Kidney capillary endothelial cell (primary cell): ENCODE data around the gene LANCL2.
A peak's percentile ranks its signal among the peaks of the same experiment; 100 is the strongest.
"Not testable (repeated sequence)": the region's sequence is repeated elsewhere in the genome, so short reads cannot be mapped to it uniquely, and the experiment has no call there.

Experiments used
- DNase-seq: peaks from one replicate; pipeline ENCODE4 v3.0.0-alpha.2; 2018; ENCODE audit warnings: low spot score

The LANCL2 gene, protein sequence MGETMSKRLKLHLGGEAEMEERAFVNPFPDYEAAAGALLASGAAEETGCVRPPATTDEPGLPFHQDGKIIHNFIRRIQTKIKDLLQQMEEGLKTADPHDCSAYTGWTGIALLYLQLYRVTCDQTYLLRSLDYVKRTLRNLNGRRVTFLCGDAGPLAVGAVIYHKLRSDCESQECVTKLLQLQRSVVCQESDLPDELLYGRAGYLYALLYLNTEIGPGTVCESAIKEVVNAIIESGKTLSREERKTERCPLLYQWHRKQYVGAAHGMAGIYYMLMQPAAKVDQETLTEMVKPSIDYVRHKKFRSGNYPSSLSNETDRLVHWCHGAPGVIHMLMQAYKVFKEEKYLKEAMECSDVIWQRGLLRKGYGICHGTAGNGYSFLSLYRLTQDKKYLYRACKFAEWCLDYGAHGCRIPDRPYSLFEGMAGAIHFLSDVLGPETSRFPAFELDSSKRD

DNA sequence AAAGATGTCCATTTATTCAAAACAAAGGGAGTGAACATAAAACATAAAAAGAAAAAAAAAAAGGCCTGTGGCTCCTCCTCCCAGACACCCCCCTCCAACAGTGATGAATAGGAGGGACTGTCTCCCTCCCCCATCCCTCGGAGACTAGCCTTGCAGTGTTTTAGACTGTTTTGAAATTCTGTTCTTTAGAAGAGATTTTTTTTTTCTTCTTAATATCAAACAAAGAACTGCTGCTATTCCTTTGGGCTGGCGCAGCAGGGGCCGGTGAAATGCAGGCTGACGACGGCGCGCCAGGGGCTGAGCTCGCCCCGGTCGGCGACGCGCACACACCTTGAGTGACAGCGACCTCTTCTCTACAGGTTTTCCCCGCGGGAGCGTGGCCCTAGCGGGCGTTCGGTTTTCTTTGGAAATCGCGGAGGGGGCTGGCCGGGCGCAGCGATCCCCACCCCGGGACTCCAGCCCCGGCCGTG, at the start of gene LANCL2:
TSS of gene LANCL2 (plus strand) at position 133 of the 470 bp plus-strand sequence. CDS start 689 bp downstream, outside the sequence.
- peak; percentile 17 for DNase-seq

DNA sequence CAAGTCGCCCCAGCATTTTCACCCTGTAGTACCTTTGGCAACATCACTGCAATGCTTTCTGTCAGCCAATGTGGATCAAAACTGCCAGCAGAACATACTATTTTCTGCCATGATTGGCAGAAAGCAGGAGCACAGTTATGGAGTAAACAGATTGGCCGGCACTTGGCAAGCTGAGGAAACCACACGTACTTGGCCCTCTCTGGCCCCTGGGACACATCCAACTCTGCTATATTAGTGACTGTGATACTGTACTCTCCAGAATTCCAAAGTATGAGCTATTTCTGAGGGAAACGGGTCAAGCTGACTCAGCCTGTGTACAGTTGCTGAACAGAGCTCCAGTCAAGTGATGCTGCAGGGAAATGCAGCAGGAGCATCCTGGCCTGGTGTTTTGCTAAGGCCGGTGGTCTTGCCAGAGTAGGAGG, 39.8 kb upstream of the LANCL2 start:
- DNase-seq: no peak

DNA sequence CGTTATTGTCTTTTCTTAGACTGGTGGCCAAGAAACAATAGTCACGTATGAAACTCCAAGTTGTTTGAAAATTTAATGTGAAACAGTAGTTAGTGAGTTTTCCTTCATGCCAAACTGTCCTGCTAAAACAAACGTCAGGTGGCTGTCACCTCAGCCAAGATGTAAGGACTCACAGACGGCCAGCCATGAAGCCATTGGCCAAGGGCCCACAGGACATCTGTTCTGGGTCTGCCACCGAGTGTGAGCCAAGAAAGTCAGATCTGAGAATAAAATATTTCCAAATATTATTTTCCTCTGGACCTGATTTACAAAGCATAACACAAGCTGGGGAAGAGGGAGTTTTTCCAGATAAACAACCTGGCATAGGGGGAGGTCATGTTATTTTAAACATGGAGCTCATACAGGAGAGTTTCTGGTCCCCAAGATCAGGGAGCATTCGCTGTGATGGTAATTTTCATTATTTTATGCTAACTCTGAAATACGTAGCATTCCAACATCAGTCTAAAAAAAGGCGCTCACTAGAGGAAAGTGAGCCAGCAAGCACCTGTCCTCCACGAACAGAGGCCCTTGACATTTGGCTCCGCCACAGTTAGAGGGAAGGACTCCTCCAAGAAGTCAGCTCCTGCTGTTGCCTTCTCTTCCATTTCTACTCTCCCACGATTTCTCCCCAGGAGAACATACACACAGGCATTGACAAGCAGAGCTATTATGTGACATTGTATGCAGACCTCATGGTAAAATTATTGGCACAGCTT, 38.9 kb upstream of the LANCL2 start:
- no peak for DNase-seq

DNA sequence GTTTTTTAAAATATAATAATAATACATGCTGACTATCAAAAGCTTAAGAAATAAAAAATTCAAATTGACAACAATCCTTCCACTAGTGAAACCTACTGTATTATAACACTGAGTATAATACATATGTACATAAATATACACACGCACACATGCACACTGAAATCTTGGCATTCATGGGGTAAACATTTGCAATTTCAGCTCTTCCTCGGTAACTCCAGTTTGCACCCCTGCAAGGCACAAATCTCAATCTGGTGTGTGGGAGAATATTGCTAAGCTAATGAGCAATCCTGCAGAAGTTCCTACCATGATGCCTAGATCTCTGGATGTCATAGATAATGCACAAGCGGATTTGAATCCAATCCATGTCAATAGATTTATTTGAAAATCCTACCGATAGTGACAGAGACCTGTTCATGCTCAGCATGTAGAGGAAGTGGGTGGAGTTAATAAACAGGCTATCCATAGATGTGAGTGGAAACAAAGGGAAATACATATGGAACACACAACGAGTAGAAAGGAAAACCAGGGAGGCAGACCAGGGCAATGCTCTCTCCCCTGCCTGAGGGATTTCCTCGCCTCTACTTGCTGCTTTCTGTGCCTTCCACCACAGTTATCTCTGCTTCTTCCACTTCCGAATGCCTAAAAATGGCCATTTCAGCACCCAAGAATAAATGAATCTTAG, 38.1 kb upstream of the LANCL2 start:
- DNase-seq: no peak

DNA sequence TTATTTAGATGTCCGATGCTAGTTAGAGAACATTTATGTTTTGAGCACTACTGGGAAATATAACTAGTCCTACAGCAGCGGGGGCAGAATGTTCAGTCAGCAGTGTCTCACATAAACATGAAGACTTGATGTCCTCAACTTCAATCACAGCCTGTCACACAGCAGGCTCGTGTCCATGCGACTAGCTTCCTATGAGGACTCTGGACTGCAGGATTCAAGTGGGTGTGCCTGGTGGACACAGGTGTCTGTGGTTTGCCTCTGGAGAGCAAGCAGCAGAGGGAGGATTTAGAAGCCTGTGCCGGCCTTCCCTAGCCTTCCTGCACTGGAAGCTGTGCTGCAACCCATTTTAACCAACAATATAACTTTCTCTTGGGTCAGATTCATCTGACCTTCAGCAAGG, 30.0 kb upstream of the LANCL2 start:
- DNase-seq: no peak

DNA sequence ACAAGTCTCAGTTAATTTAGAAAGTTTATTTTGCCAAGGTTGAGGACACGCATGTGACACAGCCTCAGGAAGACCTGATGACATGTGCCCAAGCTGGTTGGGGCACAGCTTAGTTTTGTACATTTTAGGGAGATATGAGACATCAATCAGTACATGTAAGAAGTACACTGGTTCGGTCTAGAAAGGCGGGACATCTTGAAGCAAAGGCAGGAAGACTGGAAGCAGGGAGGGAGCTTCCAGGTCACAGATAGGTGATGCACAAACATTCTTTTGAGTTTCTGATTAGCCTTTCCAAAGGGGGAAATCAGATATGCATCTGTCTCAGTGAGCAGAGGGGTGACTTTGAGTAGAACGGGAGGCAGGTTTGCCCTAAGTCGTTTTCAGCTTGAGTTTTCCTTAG, 29.4 kb upstream of the LANCL2 start:
- DNase-seq: no peak

DNA sequence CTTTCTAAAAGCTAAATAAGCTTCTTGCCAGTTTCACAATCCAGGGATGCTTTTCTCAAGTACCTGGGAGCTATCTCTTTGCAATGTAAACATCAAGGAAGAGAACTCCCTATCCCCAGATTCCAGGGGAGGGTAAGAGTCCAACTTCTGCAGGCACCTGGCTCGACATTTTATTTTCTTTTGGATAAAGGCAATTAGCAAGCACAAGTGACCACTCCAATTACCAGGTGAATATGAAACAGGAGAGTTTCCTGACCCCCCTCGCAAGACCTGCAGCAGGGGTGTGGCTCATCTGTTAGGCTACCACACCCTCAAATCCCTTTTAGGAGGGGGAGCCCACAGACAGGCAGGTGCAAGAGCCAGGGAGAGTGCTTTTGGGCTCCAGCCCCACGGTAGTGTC, 28.6 kb upstream of the LANCL2 start:
- DNase-seq: no peak

DNA sequence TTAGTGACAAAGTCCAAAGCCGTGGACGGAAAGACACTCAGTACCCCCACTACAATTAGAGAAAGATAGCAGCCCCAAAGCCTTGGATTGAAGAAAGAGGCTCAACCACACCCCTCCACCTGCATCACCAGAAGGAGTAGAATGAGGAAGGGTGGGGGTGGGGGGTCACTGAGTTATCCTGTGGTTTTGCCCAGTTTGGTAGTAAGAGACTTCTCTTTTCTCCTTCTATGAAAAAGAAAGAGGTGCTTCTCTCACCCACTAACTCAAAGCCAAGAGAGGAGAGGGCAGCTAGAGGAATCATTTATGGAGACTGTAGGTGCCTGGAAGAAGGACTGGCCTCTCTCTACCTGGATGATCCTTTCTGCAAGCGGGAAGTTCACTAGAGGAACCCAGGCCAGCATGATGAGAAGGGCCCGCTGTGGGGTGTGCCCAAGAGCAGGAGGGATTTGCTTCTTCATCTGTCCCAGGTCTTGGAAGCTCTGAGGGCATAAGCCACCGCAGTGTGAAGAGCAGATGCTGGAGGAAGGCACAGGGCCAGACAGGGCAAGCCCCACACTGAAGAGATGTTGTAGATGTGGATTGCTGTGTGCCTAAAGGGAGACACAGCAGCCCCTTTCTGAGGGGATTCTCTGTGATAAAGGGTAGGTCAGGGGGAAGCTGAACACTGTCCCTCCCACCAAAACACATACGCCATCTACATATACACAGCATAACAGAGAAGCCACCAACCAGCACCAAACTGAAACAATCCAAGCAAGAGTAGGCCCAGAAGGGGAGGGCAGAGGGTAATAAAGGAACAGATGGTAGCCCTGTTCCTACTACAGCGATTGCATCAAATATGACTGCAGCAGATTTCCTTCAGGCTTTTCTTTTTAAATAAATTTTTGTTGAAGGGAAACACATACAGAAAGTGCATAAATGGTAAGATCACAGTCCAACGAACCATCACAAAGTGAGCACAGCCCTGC, 25.8 kb upstream of the LANCL2 start:
- no peak for DNase-seq

DNA sequence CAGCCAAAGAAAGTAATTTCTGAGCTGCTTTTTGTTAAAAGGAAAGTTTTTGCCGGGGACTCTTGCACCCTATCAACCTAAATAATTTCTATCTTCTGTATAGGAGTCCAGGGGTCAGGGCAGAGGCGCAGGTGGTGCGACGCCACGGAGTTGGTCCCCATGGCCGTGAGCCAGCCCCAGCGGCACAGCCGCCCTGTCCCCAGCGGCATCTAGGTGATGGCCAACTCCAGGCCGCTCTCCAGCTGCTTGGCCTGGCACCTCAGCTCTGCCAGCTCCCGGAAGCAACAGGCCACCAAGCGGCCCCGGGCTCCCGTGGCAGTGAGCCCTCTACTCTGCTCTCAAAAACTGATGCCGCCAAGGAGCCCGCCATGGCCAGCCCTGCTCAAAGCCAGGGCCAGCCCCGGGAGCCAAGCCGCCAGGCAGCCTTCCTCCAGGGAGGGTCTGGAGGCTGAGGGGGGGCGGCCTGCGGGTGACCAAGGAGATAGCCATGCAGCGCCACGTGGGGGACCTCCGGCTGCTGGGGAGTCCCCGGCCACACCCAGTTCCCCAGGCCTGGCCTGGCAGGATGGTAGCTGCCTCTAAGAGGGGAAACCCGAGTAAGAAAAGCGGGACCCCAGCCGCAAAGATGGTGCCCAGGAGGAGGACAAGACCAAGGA, 22.8 kb upstream of the LANCL2 start:
- no peak for DNase-seq

DNA sequence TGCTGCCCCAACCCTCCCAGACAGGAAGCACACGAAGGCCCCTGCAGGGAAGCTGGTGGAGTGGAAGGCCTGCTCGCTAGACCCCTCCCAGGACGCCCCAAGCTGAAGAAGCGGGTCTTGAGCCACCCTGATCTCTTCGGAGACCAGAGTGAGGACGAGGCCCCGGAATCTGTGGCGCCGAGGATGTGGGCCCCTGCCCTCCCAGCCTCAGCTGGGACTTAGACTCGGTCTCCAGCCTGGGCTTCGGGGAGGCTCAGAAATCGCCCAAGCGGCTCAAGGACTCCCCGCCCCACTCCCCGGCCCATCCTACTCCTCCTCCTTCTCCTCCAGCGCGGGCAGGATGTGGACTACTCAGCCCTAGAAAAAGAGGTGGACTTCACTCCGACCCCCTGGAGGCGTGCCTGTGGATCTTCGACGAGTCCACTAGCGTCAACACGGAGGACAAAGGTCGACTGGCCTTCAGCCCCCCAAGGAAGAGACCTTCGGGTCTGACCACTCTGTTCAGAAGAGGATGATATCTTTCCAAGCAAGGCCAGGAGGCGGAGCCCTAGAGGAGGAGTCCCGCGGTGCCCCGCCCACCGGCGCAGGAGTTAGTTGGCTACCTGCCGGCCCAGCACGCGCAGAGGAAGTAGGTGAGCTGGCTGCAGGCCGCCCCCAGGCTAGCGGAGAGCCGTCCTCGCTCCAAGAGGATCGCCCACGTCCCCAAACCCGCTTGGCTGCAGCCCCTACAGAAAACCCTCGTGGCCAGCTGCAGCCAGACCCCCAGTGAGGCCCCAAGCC, 21.9 kb upstream of the LANCL2 start:
- DNase-seq: no peak

DNA sequence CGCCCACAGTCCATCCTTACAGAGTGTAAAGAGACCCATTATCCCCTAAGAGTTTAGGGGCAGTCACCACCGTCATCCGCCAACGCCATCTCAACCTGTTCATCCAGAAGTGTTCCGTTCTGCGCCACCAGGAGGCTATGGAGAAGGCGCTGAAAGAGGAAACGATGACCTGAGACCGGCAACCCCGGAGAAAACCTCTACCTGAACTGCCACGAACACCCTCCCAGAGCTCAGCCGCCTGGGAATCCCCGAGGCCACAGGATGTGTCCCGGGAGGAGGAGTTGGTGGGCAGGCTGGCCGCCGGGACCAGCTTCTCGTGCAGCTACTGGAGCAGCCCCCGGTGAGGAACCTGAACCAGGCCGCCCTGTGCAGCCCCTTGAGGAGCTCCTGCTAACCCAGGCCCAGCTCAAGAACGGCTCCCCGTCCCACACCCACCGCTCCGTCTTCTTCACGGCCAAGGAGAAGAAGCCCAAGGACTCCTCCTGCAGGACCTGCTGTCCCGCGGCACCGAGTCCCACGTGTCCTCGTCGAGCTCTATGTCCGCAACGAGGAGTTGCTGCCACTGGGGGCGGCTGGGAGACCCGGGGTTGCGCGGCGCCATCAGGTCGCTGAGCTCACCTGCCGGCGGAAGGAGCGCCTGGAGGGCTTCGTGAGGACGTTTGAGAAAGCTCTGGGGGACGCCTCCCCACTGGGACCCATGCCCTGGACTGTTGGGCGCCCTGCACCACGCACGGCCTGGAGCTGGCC, 21.1 kb upstream of the LANCL2 start:
- no peak for DNase-seq

DNA sequence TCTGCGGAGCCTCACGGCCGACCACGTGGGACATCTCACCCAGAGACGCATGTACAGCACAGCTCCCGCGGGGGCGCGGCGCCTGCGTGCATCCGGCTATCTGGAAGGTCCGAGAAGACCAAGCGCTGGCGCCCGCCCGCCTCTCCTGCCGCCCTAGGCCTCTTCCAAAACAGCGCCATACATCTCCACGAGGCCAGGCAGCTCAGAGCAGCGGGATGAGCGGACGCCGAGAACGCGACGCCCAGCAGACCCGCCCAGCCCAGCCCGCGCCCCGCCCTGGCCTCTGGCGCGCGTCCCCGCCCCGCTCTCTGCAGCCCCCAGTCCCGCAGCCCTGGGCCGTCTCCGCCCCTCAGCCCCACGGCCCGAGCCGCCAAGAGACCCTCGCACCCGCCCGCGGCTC, 20.3 kb upstream of the LANCL2 start:
- DNase-seq: no peak

DNA sequence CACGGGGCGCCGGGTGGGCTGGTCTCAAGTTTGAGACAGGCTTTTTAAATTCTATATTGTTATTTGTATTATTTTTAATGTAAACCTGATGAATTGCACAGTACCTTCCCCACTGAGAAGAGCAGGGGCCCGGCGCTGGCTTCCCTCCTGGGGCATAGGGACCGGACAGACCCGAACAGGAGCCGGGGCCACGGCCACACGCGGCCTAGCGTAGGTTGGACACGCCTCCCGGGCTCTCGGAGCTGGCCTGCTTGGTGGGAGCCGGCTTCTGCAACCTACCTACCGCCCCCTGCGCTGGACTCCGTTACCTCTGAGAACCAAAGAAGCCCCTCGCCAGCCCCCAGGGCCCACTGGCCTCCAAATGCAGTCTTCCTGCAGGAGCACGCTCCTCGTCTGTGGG, 19.8 kb upstream of the LANCL2 start:
- DNase-seq: no peak

DNA sequence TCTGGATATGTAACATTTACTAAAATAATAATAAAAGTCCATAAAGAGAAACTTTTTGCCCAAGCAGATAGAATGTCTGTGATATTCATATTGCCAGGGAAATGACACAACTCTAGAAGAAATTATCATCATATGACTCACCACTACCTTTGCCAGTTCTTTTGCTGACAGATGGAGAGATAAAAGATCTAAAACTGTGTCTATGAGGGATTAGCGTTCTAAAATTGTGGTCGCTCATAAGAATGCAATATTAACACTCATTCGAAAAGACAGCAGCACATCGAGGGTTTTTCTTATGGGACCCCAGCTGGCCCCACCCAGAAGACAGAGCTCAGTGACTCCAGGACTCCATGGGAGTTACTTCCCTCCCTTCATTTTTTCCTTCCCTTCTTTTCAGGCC, 16.6 kb upstream of the LANCL2 start:
- peak; percentile 51 for DNase-seq

DNA sequence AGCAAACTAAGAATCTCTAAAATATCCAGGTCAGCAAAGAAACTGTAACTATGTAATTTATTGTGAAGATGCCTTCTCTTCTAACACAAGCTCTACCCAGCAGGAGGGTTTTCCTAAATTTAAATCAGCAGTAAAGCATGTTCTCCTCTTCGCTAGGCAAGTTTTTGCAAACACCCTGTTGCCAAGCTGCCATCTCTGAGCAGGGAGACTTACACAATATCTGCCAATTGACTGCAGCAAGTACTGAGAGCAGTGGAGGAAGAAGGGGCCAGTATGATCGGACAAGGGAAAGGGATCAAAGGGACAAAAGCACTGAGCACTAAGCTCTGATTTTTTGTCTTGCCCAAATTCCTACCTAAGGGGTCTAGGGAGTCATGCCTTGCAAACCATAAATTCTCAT, 16.0 kb upstream of the LANCL2 start:
- DNase-seq: no peak

DNA sequence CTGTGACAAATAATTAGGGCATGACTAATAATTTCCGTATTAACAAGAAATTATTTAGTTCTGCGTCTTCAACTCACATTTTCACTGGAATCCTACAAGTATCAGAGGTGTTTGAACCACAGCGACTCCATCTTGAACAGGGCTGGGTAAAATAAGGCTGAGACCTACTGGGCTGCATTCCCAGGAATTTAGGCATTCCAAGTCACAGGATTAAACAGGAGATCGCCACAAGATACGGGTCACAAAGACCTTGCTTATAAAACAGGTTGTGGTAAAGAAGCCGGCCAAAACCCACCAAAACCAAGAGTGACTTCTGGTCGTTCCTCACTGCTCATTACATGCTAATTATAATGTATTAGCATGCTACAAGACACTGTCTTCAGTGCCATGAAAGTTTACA, 14.9 kb upstream of the LANCL2 start:
- no peak for DNase-seq

DNA sequence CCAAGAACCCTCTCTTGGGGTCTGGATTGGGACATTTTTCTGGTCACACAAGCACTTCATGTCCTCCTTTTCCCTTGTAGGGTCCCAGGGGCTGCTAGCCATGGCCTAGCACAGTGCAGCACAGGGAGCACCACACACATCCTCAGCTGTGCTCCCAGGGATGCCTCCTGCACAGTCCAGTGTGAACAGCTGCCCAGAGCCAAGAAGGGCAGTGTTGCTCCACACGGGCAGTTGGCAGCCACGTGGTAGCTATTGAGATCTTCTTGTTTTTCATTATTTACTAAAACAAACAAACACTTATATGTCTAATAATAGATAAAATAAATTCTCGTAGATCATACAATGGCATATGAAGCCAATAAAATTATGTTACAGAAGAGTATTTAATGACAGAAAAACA, 13.9 kb upstream of the LANCL2 start:
- DNase-seq: no peak

DNA sequence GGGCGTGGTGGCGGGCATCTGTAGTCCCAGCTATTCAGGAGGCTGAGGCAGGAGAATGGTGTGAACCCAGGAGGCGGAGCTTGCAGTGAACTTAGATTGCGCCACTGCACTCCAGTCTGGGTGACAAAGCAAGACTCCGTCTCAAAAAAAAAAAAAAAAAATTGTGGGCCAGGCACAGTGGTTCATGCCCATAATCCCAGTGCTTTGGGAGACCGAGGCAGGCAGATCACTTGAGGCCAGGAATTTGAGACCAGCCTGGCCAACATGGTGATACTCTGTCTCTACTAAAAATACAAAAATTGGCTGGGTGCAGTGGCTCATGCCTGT, 12.2 kb upstream of the LANCL2 start:
- DNase-seq: not testable (repeated sequence)

DNA sequence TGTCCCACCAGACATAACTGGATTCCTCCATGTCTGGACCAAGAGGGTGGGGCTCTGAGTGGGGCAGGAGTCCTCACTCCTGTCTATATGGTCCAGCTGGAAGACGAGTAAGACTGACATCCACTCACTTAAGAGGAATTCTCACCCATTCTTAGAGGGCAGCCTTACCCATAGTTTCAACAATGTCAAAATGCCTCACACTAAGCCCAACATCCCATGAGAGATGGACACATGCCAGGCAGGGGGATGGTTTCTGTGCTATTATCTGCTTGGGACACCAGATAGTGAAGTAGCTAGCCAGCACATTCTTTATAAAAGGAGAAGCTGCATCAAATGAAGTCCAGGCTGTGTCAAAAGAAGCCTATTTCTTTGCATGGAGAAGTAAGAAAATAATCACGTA, 4.7 kb upstream of the LANCL2 start:
- no peak for DNase-seq

DNA sequence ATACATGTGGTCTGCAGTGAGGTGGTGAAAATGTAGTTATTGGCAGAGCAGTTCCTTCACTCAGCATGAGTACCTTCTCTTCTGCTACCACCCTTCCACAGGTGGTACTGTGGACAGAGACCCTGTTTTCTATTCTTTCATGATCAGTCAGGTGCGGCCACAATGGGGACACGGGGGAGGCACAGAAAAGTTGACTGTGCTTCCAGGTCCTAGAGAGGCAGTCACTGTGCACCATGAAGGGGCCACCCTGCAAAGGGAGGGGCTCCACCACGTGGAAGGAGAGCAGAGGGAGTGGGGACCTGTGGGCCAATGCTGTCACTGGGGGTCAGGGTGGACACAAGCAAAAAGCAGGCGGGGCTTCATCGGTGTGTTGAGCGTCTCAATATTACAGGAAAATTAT, 3.6 kb upstream of the LANCL2 start:
- no peak for DNase-seq
